GM12891 (cell line): ENCODE measurements around the gene SSPN.

Source experiments
- POLR2A ChIP-seq: IDR thresholded peaks from 2 replicates; pipeline ENCODE4 v1.6.1; 2011; ENCODE audit warnings: low read depth, low read length, control low read depth
- POLR2AphosphoS5 ChIP-seq: IDR thresholded peaks from 2 replicates; pipeline ENCODE4 v1.6.1; 2011; ENCODE audit warnings: low read depth, low read length, control low read depth
- TAF1 ChIP-seq: IDR thresholded peaks from 2 replicates; pipeline ENCODE4 v1.6.1; 2011; ENCODE audit warnings: low read depth, low read length, control low read depth

DNA sequence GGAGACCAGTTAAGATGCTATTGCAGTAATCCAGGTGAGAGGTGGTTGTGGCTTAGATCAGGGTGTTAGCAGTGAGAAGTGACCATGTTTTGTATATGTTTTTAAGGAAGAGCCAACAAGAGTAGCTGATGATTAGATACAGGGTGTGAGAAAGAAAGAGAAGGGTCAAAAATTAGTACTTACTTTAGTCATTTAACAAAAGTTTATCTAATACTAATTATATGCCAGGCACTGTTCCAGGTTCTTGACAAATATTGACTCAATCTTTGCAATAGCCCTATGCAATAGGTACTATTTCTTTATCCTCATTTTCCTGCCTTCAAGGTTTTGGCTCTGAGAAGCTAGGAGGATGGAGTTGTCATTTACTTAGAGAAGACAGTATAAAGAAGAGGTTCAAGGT lies 70.2 kb downstream of the SSPN start:
- no peak for TF ChIP-seq POLR2AphosphoS5
- no peak for TF ChIP-seq TAF1
- no peak for TF ChIP-seq POLR2A
